Adrenal gland (tissue), 12 donors: ENCODE results near the gene DOCK4. TPM values are rescaled to one million over a fixed set of nuclear protein-coding genes. Genes with fewer than 3 reads are reported as not detected.

Experiments
- DNase-seq, 7 donors: peaks; one replicate each; pipeline ENCODE4 v3.0.0-alpha.2; 2019 to 2020
- H3K27ac ChIP-seq, 5 donors: fragments of 200-600 bp; sonication (generic) in 4 of 5; 1 replicate in 3 of 5; 2 replicates in 2 of 5; pipeline versions ENCODE4 v1.5.1 to v1.8.0; 2016 to 2020; ENCODE audit warnings: mild to moderate bottlenecking in 1 of 5
- H3K27me3 ChIP-seq: fragments of 200-600 bp; 2 replicates; pipeline ENCODE4 v1.8.0; 2021
- H3K36me3 ChIP-seq, 2 donors: fragments of 200-600 bp; replicated peaks in 1 of 2; 1 replicate in 1 of 2; 2 replicates in 1 of 2; pipeline versions ENCODE4 v1.5.1 to v1.8.0; 2018 to 2022
- H3K4me1 ChIP-seq, 2 donors: fragments of 200-600 bp; replicated peaks in 1 of 2; 1 replicate in 1 of 2; 2 replicates in 1 of 2; pipeline versions ENCODE4 v1.5.1 to v1.8.0; 2018 to 2021
- H3K4me3 ChIP-seq, 4 donors: fragments of 200-600 bp; sonication (generic) in 3 of 4; one replicate each; pipeline ENCODE4 v1.5.1; 2016 to 2018
- H3K9me3 ChIP-seq, 3 donors: fragments of 200-600 bp; sonication (generic) in 1 of 3; replicated peaks in 1 of 3; 1 replicate in 2 of 3; 2 replicates in 1 of 3; pipeline versions ENCODE4 v1.5.1 to v1.8.0; 2016 to 2021
- POLR2A ChIP-seq, 2 donors: fragments of 450-650 bp; IDR thresholded peaks; one replicate each; pipeline ENCODE4 v1.6.1; 2017; ENCODE audit warnings: antibody characterized with exemption in 2 of 2, mild to moderate bottlenecking in 2 of 2, moderate library complexity in 1 of 2
- WGBS, 4 donors: extraction: QIAGEN DNeasy Blood & Tissue Kit in 2 of 4; methylation state at CpG; one replicate each; pipeline versions ENCODE4 v1.1.5 to v1.1.7; 2013 to 2017; 5-methylcytosine and 5-hydroxymethylcytosine counted together
- intact Hi-C, 2 donors: fragments of 100-400 bp; cut with DNase I; formaldehyde crosslinking; loops; one replicate each; pipeline versions ENCODE4 v1.14.1 to v1.15.0; 2022 to 2023
- polyA plus RNA-seq, 3 donors: library from polyadenylated mRNA; stranded (reverse); fragments of 200-250 nt in 2 of 3; fragments of 350-450 nt in 1 of 3; fragmentation: Illumina TruSeq in 1 of 3; extraction: RNeasy Lipid Tissue Mini Kit (QIAGEN cat#74804) in 1 of 3; gene quantifications; one replicate each; pipeline ENCODE4 v1.2.3, GENCODE V29; 2013 to 2014
- total RNA-seq, 9 donors: library from RNA; depleted of rRNA in 4 of 9; stranded (reverse); fragments of >200 nt in 4 of 9; fragments of 120-200 nt in 1 of 9; fragmentation: NEBNext Ultra II Directional in 1 of 9; extraction: Animal tissue kit (Norgen Biotek cat#: 25700) in 1 of 9; gene quantifications; one replicate each; pipeline versions ENCODE4 v1.1.0 to v1.2.4, GENCODE V29; 2013 to 2023
- TF ChIP-seq, protein P1 (sequence below), 6 experiments: fragments of 450-650 bp in 4 of 6; fragments of 200-600 bp in 2 of 6; sonication (generic) in 1 of 6; IDR thresholded peaks; 1 replicate in 5 of 6; 2 replicates in 1 of 6; pipeline versions ENCODE4 v1.5.1 to v1.8.0; 2016 to 2021; ENCODE audit warnings: antibody characterized with exemption in 6 of 6, mild to moderate bottlenecking in 2 of 6, moderate library complexity in 1 of 6
- donor health status: healthy with polysubstance abuse.
- donor health status: Bipolar disorder and iron deficiency.
- donor health status: DM: yes; HTN: yes; CAD: no.
- donor health status: DM: no; HTN: no; CAD: no.
- donor health status: DM: no; HTN: no; CAD: no.
- donor health status: DM: yes; HTN: yes; CAD: no.

Gene DOCK4
- total and polyA plus RNA-seq, 12 donors, result 6.2 to 37.6 (median 21.1) TPM

DNA sequence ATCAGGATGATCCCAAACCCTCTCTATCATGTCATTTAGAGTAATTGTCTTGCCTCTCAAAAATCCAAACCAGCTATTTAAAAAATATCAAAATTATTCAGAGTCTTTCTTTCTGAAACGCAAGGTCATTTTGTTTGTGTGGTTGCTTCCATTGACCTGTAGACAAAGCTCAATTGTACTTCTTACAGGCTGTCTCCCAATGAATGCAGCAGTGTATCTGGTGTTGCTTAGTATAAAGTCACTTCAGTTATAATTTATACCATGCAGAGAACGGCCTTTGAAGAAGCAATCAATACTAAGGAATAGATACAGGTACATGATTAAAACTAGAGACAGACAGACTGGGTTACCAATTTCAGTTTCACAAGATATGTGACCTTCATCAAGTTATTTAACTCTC is 80.9 kb downstream of the DOCK4 start:
- no peak overlapping the region for H3K4me3 ChIP-seq
- TF ChIP-seq POLR2A (IDR thresholded peaks at IDR 0.05), result no peak
- TF ChIP-seq, protein P1, sequence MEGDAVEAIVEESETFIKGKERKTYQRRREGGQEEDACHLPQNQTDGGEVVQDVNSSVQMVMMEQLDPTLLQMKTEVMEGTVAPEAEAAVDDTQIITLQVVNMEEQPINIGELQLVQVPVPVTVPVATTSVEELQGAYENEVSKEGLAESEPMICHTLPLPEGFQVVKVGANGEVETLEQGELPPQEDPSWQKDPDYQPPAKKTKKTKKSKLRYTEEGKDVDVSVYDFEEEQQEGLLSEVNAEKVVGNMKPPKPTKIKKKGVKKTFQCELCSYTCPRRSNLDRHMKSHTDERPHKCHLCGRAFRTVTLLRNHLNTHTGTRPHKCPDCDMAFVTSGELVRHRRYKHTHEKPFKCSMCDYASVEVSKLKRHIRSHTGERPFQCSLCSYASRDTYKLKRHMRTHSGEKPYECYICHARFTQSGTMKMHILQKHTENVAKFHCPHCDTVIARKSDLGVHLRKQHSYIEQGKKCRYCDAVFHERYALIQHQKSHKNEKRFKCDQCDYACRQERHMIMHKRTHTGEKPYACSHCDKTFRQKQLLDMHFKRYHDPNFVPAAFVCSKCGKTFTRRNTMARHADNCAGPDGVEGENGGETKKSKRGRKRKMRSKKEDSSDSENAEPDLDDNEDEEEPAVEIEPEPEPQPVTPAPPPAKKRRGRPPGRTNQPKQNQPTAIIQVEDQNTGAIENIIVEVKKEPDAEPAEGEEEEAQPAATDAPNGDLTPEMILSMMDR (IDR thresholded peaks at IDR 0.05), result no peak
- 76 to 82% (median 80%) methylated on average over 2 of the region's 2 CpGs for WGBS, 4 donors
- DNase-seq, result no peak
- H3K36me3 ChIP-seq, result no peaks in the 10 kb centered on the region
- intact Hi-C loops, result no loop called here
- no peak overlapping the region for H3K27ac ChIP-seq
- H3K27me3 ChIP-seq, result no peaks in the 10 kb centered on the region
- no peaks in the 10 kb centered on the region for H3K9me3 ChIP-seq
- H3K4me1 ChIP-seq, result peaks cover 0 to 10% of the 10 kb centered on the region in 2 donors

DNA sequence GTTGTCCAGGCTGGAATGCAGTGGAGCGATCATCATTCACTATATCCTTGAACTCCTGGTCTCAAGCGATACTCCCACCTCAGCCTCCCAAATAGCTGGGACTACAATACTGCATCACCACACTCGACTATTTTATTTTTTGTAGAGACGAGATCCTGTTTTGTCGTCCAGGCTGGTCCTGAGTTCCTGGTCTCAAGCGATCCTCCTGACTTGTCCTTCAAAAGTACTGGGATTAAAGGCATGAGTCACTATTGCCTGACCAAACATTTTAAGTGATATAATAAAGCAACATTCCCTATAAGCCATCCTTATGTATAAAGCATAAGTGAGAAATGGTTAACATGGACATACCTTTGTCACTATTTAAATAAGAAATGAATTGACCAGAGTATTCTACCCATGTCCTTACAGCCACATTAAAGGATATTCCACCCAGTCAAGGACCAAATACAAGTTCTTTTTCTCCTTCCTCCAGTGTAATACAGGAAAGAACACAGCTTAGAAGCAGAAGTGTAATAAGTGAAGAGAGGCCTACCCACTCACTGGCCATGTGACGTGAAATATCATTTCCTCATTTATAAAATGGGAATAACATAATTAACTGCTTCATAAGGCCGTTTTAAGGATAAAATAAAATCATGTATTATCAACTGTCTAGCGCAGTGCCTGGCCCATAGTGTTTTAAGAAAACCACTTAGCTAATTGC is 82.0 kb downstream of the DOCK4 start:
- peak overlapping the region in 1 of 5 donors; percentile 65 for H3K27ac ChIP-seq
- peaks cover 0 to 5% of the 10 kb centered on the region in 2 donors for H3K4me1 ChIP-seq
- WGBS, 4 donors, result 77 to 84% (median 80%) methylated on average over 9 of the region's 9 CpGs
- no peak for TF ChIP-seq POLR2A (IDR thresholded peaks at IDR 0.05)
- TF ChIP-seq, protein P1 (IDR thresholded peaks at IDR 0.05), result no peak
- H3K27me3 ChIP-seq, result no peaks in the 10 kb centered on the region
- intact Hi-C loops, result no loop called here
- no peaks in the 10 kb centered on the region for H3K36me3 ChIP-seq
- no peak overlapping the region for H3K4me3 ChIP-seq
- no peak for DNase-seq
- no peaks in the 10 kb centered on the region for H3K9me3 ChIP-seq

DNA sequence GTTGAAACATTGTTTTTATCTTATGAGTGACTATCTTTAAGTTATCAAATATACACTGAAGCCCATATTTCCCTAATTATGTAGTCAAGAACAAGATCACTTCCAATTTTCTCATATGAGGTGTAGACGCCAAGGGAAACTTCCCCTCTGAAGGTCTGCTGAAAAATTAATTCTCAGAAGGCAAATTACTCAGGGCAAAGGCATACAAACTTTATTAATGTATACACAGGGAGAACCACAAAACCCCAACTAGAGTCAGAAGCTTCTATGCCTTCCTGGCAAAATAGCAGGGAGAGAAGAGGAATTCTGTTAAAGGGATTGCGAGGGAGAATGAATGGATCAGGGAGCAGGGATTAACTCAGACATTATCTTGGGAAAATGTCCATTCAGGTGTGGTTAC is 83.4 kb downstream of the DOCK4 start:
- H3K9me3 ChIP-seq, result no peaks in the 10 kb centered on the region
- H3K36me3 ChIP-seq, result no peaks in the 10 kb centered on the region
- WGBS, 4 donors, result 86 to 94% (median 89%) methylated on average over 2 of the region's 2 CpGs
- H3K4me1 ChIP-seq, result peaks cover 0 to 4% of the 10 kb centered on the region in 2 donors
- no peak for TF ChIP-seq POLR2A (IDR thresholded peaks at IDR 0.05)
- TF ChIP-seq, protein P1 (IDR thresholded peaks at IDR 0.05), result no peak
- H3K27me3 ChIP-seq, result no peaks in the 10 kb centered on the region
- no peak overlapping the region for H3K4me3 ChIP-seq
- no peak overlapping the region for H3K27ac ChIP-seq
- no peak for DNase-seq
- intact Hi-C loops, result no loop called here

DNA sequence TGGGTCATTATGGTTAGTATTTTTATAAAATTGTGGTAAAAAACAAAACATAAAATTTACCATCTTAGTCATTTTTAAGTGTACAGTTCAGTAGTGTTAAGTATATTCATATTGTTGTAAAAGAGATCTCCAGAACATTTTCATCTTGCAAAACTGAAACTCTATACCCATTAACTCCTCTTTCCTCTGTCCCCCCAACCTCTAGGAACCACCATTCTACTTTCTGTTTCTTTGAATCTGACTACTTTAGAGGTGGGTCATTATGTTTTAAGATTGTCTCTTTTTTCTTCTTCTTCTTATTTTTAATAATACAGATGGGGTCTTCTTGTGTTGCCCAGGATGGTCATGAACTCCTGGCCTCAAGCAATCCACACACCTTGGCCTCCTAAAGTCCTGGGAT is 84.1 kb downstream of the DOCK4 start:
- DNase-seq, result no peak
- Histone ChIP-seq H3K4me1 (peaks cover 0 to 4% of the 10 kb centered on the region in 2 donors), H3K36me3 (no peaks in the 10 kb centered on the region), H3K27me3 (no peaks in the 10 kb centered on the region), H3K9me3 (no peaks in the 10 kb centered on the region), H3K27ac (no peak overlapping the region), H3K4me3 (no peak overlapping the region)
- intact Hi-C loops, result no loop called here
- TF ChIP-seq, protein P1 (IDR thresholded peaks at IDR 0.05), result no peak
- TF ChIP-seq POLR2A (IDR thresholded peaks at IDR 0.05), result no peak
